ENCODE measurements around the gene LDAH.
"Not testable (repeated sequence)": the region's sequence is repeated elsewhere in the genome, so short reads cannot be mapped to it uniquely, and the experiment has no call there.

The LDAH gene

DNA sequence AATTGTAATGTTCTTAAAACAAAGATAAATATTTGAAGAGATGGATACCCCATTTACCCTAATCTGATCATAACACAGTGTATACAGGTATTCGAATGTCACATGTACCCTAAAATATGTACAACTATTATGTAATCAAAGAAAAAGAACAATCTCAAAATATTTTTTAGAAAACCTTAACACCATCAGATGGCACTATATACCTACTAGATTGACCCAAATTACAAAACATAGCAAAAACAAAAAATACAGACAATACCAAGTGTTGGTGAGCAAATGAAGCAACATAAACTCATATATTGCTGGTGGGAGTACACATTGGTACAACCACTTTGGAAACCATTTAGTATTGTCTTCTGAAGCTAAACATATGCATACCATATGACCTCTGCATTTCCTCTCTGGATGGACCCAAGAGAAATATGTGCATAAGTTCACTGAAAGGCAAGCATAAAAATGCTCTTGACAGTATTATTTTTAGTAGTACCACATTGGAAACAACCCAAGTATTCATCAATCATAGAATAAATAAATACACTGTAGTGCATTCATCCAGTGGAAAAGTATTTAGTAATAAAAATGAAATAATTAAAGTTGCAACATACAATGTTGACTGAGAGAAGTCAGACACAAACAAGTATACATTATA, 100.2 kb downstream of the LDAH start:
- Mint-ChIP-seq H3K9me3 (peaks cover 4% of the 10 kb centered on the region), H3K27me3 (ENCODE audit: low read depth) (no peaks in the 10 kb centered on the region), H3K36me3 (ENCODE audit: low read depth) (peaks cover 5% of the 10 kb centered on the region), H3K4me3 (no peak overlapping the region), H3K4me1 (ENCODE audit: low read depth) (no peaks in the 10 kb centered on the region), H3K27ac (no peak overlapping the region)

DNA sequence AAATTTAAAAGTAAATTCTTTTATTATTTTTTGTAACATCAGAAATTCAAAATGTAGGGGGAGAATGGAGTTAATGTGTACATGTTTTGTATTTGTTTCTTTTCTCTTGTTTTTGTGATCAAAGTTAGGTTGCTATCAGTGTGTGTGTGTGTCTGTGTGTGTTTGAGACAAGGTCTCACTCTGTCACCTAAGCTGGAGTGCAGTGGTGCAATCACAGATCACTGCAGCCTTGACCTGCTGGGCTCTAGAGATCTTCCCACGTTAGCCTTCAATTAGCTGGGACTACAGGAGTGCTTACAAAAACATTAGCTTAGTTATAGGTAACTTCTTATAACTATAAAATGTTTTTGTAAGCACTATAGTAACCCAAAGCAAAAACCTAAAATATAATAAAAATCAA, 105.3 kb downstream of the LDAH start:
- peaks cover 5% of the 10 kb centered on the region for H3K36me3 Mint-ChIP-seq (ENCODE audit: low read depth)
- H3K27me3 Mint-ChIP-seq (ENCODE audit: low read depth): no peaks in the 10 kb centered on the region
- H3K9me3 Mint-ChIP-seq: peaks cover 11% of the 10 kb centered on the region
- no peak overlapping the region for H3K27ac Mint-ChIP-seq
- no peak overlapping the region for H3K4me3 Mint-ChIP-seq
- H3K4me1 Mint-ChIP-seq (ENCODE audit: low read depth): no peaks in the 10 kb centered on the region

DNA sequence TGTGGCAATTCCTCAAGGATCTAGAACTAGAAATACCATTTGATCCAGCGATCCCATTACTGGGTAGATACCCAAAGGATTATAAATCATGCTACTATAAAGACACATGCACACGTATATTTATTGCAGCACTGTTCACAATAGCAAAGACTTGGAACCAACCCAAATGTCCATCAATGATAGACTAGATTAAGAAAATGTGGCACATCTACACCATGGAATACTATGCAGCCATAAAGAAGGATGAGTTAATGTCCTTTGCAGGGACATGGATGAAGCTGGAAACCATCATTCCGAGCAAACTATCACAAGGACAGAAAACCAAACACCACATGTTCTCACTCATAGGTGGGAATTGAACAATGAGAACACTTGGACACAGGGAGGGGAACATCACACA, 106.7 kb downstream of the LDAH start:
- H3K27ac Mint-ChIP-seq; H3K4me1 Mint-ChIP-seq (ENCODE audit: low read depth); H3K4me3 Mint-ChIP-seq; H3K36me3 Mint-ChIP-seq (ENCODE audit: low read depth); H3K27me3 Mint-ChIP-seq (ENCODE audit: low read depth): not testable (repeated sequence)
- H3K9me3 Mint-ChIP-seq: peaks cover 11% of the 10 kb centered on the region

DNA sequence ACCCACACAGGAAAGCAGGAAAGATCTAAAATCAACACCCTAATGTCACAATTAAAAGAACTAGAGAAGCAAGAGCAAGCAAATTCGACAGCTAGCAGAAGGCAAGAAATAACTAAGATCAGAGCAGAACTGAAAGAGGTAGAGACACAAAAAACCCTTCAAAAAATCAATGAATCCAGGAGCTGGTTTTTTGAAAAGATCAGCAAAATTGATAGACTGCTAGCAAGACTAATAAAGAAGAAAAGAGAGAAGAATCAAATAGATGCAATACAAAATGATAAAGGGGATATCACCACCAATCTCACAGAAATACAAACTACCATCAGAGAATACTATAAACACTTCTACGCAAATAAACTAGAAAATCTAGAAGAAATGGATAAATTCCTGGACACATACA, 108.5 kb downstream of the LDAH start:
- H3K4me1 Mint-ChIP-seq (ENCODE audit: low read depth); H3K27ac Mint-ChIP-seq; H3K27me3 Mint-ChIP-seq (ENCODE audit: low read depth); H3K36me3 Mint-ChIP-seq (ENCODE audit: low read depth); H3K4me3 Mint-ChIP-seq: not testable (repeated sequence)
- H3K9me3 Mint-ChIP-seq: peaks cover 11% of the 10 kb centered on the region

DNA sequence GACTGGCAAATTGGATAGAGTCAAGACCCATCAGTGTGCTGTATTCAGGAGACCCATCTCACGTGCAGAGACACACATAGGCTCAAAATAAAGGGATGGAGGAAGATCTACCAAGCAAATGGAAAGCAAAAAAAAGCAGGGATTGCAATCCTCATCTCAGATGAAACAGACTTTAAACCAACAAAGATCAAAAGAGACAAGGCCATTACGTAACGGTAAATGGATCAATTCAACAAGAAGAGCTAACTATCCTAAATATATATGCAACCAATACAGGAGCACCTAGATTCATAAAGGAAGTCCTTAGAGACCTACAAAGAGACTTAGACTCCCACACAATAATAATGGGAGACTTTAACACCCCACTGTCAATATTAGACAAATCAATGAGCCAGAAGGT, 109.3 kb downstream of the LDAH start:
- H3K4me3 Mint-ChIP-seq; H3K27ac Mint-ChIP-seq; H3K4me1 Mint-ChIP-seq (ENCODE audit: low read depth); H3K36me3 Mint-ChIP-seq (ENCODE audit: low read depth); H3K27me3 Mint-ChIP-seq (ENCODE audit: low read depth): not testable (repeated sequence)
- H3K9me3 Mint-ChIP-seq: peaks cover 11% of the 10 kb centered on the region

DNA sequence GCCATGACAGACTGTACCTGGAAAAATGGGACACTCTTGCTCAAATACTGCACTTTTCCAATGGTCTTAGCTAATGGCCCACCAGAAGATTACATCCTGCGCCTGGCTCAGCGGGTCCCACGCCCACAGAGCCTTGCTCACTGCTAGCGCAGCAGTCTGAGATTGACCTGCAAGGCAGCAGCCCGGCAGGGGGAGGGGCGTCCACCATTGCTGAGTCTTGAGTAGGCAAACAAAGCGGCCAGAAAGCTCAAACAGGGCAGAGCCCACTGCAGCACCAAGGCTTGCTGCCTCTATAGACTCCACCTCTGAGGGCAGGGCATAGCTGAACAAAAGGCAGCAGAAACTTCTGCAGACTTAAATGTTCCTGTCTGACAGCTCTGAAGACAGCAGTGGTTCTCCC, 111.3 kb downstream of the LDAH start:
- H3K36me3 Mint-ChIP-seq (ENCODE audit: low read depth); H3K4me1 Mint-ChIP-seq (ENCODE audit: low read depth); H3K27me3 Mint-ChIP-seq (ENCODE audit: low read depth); H3K27ac Mint-ChIP-seq; H3K9me3 Mint-ChIP-seq; H3K4me3 Mint-ChIP-seq: not testable (repeated sequence)

DNA sequence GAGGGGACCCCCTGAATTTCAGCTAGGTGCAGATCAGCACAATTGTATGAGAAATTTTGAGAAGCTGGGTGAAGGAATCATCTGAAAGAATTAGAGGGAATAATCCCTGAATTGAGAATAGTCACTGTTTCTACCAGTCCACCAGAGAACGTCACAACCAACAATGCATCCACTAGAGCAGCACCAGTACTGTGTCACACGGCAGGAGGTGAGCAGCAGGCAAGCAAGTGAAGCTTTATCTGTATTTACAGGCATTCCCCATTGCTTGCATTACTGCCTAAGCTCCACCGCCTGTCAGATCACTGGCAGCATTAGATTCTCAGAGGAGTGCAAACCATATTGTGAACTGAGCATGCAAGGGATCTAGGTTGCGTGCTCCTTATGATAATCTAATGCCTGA, 115.3 kb downstream of the LDAH start:
- Mint-ChIP-seq H3K4me1 (ENCODE audit: low read depth) (no peaks in the 10 kb centered on the region), H3K9me3 (no peaks in the 10 kb centered on the region), H3K4me3 (no peak overlapping the region), H3K36me3 (ENCODE audit: low read depth) (no peaks in the 10 kb centered on the region), H3K27me3 (ENCODE audit: low read depth) (no peaks in the 10 kb centered on the region), H3K27ac (no peak overlapping the region)

DNA sequence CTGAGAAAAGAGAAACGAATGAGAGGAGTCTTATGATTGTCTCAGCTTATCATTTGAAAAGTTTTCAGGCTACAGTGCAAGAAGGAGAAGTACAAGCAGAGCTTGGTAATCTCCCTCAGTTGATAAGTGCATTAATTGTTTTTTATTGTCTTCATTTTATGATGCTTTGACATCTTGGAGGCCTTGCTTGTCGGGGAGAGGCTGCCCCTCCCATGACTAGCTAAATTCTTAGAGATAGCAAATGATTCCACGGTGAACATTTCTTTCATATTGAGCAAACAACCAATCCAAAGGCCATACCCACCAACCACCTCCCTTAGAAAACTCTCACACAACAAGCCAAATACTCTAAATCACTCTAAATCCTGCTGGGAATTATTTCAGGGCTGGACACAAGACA, 116.1 kb downstream of the LDAH start:
- Mint-ChIP-seq H3K4me1 (ENCODE audit: low read depth) (no peaks in the 10 kb centered on the region), H3K36me3 (ENCODE audit: low read depth) (no peaks in the 10 kb centered on the region), H3K27me3 (ENCODE audit: low read depth) (no peaks in the 10 kb centered on the region), H3K9me3 (no peaks in the 10 kb centered on the region), H3K4me3 (no peak overlapping the region), H3K27ac (no peak overlapping the region)

DNA sequence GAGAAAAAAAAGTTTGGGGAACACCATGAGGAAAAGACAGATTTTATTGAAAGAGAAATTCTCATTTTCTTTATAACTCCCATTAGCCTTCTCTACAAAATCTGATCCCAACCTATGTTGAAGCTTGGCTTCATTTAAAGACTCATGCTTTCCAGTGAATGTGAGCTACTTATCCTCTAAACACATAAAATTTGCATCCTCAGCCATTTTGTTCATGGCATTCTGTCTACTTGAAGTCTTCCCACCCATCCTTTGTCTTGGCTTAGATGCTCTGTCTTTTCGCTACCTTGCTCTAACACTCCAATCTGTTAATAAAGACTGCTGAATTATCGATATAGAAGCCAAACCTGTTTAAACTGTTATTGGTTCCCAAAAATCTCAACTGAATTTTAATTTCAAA, 116.7 kb downstream of the LDAH start:
- peaks cover 1% of the 10 kb centered on the region for H3K36me3 Mint-ChIP-seq (ENCODE audit: low read depth)
- H3K4me3 Mint-ChIP-seq: no peak overlapping the region
- H3K9me3 Mint-ChIP-seq: no peaks in the 10 kb centered on the region
- H3K27me3 Mint-ChIP-seq (ENCODE audit: low read depth): no peaks in the 10 kb centered on the region
- H3K4me1 Mint-ChIP-seq (ENCODE audit: low read depth): no peaks in the 10 kb centered on the region
- no peak overlapping the region for H3K27ac Mint-ChIP-seq

DNA sequence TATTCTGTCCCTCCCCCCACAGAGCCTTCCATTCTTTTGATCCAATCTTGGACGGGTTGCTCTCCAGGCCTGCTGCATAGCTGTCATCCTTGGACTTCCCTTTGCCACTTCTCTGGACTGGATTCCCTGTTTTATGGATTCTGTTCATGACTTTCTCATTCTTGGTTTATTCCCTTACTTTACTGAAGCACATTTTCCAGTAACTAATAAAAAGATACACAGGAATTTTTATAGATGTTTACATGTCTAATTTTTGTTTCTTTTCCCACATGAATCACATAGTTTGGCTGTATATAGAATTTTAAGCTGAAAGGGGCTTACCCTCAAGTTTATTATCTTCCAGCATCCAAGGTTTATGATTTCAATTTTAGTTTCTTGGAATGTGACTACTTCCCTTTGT, 118.0 kb downstream of the LDAH start:
- no peak overlapping the region for H3K27ac Mint-ChIP-seq
- H3K4me3 Mint-ChIP-seq: no peak overlapping the region

DNA sequence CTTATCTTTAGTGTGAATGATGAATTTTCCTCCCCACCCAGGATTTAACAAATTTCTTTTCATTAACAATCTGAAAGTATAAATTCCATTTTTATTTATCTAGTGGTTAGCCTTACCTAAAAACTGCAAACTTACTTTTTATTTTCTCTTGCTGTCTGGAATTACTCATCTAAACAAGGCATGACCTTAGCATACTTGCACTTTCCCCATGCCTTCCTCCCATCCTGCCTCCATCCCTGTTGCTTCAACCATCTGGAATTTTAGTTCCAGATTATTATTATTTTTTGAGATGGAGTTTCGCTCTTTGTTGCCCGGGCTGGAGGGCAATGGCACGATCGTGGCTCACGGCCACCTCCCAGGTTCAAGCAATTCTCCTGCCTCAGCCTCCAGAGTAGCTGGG, 120.3 kb downstream of the LDAH start:
- no peaks in the 10 kb centered on the region for H3K9me3 Mint-ChIP-seq
- no peak overlapping the region for H3K4me3 Mint-ChIP-seq

More for the DNA sequence above, 118.0 kb downstream of the LDAH start:
- Mint-ChIP-seq H3K4me1 (ENCODE audit: low read depth) (peaks cover under 1% of the 10 kb centered on the region), H3K36me3 (ENCODE audit: low read depth) (peaks cover 1% of the 10 kb centered on the region), H3K27me3 (ENCODE audit: low read depth) (no peaks in the 10 kb centered on the region), H3K9me3 (no peaks in the 10 kb centered on the region)

DNA sequence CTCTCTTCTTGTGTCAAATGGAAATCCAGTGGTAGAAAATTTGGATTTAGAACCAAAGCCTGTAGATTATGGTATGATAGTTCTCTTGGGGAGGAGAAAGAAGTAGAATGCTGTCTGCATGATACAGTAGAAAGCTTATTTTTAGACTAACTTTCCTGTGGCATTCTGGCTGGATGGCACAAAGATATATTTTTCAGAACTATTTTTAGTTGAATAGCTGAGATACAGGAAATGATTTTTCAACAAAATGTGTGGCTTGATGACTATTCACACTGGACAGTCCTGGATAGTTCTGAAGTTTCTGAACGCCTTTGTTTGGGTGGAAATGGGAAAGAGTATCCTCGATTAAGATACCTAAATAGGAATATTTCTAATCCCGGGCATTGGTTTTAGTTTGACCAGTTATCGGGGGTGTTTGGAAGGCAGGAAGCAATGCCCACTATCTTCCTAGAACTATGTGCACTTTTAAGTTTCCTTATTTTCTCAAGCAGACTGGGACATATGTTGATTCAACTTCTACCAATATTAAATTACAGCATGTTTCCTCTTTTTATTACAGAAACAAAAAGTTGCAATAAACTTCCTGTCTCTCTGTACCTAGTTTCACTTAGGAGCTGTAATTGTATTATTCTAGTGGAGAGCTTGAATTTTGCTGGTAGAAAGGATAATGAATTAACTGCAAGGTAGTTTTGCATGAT, 123.8 kb downstream of the LDAH start:
- H3K4me3 Mint-ChIP-seq: no peak overlapping the region
- H3K9me3 Mint-ChIP-seq: no peaks in the 10 kb centered on the region
- peaks cover 1% of the 10 kb centered on the region for H3K36me3 Mint-ChIP-seq (ENCODE audit: low read depth)
- no peak overlapping the region for H3K27ac Mint-ChIP-seq
- peaks cover 9% of the 10 kb centered on the region for H3K4me1 Mint-ChIP-seq (ENCODE audit: low read depth)
- H3K27me3 Mint-ChIP-seq (ENCODE audit: low read depth): no peaks in the 10 kb centered on the region

More for the DNA sequence above, 120.3 kb downstream of the LDAH start:
- Mint-ChIP-seq H3K36me3 (ENCODE audit: low read depth) (peaks cover 1% of the 10 kb centered on the region), H3K27me3 (ENCODE audit: low read depth) (no peaks in the 10 kb centered on the region), H3K4me1 (ENCODE audit: low read depth) (peaks cover 9% of the 10 kb centered on the region), H3K27ac (no peak overlapping the region)

DNA sequence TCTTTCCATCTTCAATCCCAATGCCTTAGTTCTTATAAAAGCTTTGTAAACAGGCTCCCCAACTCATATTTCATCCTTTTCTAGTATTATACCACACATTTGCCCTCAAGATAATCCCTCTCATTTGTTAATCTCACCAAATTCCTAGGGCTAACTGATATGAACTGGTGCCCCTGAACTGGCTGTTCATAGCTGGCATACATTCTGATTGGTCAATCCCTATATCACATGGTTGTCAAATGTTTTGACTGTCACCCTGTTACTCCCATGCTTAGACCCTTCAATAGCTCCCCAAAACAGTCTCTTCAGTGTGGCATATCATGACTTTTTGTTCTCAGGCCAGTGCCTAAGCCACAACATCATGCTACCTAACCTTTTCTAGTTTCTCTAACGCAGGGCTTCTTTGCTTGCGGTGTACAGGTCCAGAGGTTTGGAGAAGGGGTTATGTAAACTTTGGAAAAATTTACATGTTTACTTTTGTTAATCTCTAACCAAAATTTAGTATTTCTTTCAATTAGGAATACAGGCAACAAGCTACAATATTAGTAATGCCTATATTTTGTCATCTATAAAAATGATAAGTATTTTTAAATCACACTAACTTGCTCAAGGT, 125.5 kb downstream of the LDAH start:
- H3K4me3 Mint-ChIP-seq: no peak overlapping the region
- H3K27me3 Mint-ChIP-seq (ENCODE audit: low read depth): no peaks in the 10 kb centered on the region
- peaks cover 1% of the 10 kb centered on the region for H3K36me3 Mint-ChIP-seq (ENCODE audit: low read depth)
- no peaks in the 10 kb centered on the region for H3K9me3 Mint-ChIP-seq
- no peak overlapping the region for H3K27ac Mint-ChIP-seq
- peaks cover 9% of the 10 kb centered on the region for H3K4me1 Mint-ChIP-seq (ENCODE audit: low read depth)

DNA sequence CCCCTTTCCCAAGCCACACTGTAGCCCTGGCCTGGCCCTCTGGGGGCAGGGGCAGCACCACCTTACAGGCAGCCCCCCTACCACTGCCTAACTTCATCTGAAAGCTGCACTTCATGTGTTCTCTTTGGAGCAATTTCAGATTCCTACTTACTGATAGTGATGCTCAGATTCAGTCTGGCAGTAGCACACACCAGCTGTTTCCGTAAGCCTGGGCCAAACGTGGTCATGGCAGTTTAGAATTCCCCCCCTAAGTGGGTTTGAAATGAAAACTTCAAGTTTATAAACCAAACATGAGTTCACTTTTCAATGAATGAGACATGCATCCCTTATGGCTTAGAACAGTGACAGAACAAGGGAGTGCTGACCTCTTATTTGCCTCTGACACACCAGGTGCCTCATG, 126.5 kb downstream of the LDAH start:
- Mint-ChIP-seq H3K4me3 (no peak overlapping the region), H3K9me3 (no peaks in the 10 kb centered on the region), H3K27ac (no peak overlapping the region), H3K36me3 (ENCODE audit: low read depth) (peaks cover under 1% of the 10 kb centered on the region), H3K4me1 (ENCODE audit: low read depth) (peaks cover 9% of the 10 kb centered on the region), H3K27me3 (ENCODE audit: low read depth) (no peaks in the 10 kb centered on the region)

DNA sequence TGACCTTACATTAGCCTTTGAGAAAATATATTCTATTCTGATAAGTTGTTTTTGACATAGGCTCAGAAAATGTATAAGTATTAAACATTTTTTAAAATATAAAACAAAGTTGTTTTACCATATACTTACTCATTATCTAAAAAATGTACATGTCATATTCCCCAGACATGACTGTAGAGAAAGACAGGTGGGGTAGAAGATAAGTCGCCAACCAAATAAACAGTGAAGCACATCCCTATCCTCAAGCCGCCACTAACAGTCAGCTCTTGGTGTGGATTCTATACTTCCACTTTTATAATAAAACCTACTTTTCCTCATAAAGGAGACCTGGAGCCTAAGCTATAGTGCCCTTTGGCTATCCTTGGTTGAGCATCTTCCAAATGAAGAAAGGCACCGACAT, 129.6 kb downstream of the LDAH start:
- H3K27me3 Mint-ChIP-seq (ENCODE audit: low read depth): no peaks in the 10 kb centered on the region

More for the DNA sequence above, 129.6 kb downstream of the LDAH start:
- Mint-ChIP-seq H3K4me1 (ENCODE audit: low read depth) (no peaks in the 10 kb centered on the region), H3K4me3 (no peak overlapping the region), H3K9me3 (no peaks in the 10 kb centered on the region), H3K36me3 (ENCODE audit: low read depth) (peaks cover 8% of the 10 kb centered on the region), H3K27ac (no peak overlapping the region)
